ENCODE data around the gene CELSR1.

The CELSR1 gene

GRCh38 chr22:46513908-46514550 lies 23.4 kb downstream of the CELSR1 start:
- H3K27ac ChIP-seq = no peak overlapping the region
- H3K36me3 ChIP-seq = no peaks in the 10 kb centered on the region
- no peaks in the 10 kb centered on the region for H3K9me3 ChIP-seq
- peaks cover 14% of the 10 kb centered on the region for H3K27me3 ChIP-seq
- TF ChIP-seq CTCF (IDR thresholded peaks at IDR 0.05) = no peak
- H3K4me3 ChIP-seq (ENCODE audit: low read depth in 1 of 2, low read length in 1 of 2) = no peak overlapping the region
- no peaks in the 10 kb centered on the region for H3K4me1 ChIP-seq (ENCODE audit: control insufficient read depth in 1 of 2, insufficient read depth in 1 of 2, low read depth in 1 of 2, low read length in 1 of 2)

- Histone ChIP-seq H3K27me3 (peaks cover 14% of the 10 kb centered on the region), H3K4me1 (ENCODE audit: control insufficient read depth in 1 of 2, insufficient read depth in 1 of 2, low read depth in 1 of 2, low read length in 1 of 2) (no peaks in the 10 kb centered on the region), H3K9me3 (no peaks in the 10 kb centered on the region)
These were observed 24.7 kb downstream of the CELSR1 start for GRCh38 chr22:46512683-46513082.

GRCh38 chr22:46512039-46512370 lies 25.4 kb downstream of the CELSR1 start:
- no peaks in the 10 kb centered on the region for H3K4me1 ChIP-seq (ENCODE audit: control insufficient read depth in 1 of 2, insufficient read depth in 1 of 2, low read depth in 1 of 2, low read length in 1 of 2)
- no peak overlapping the region for H3K4me3 ChIP-seq (ENCODE audit: low read depth in 1 of 2, low read length in 1 of 2)
- no peak for TF ChIP-seq CTCF (IDR thresholded peaks at IDR 0.05)
- H3K27me3 ChIP-seq = peaks cover 14% of the 10 kb centered on the region
- no peaks in the 10 kb centered on the region for H3K9me3 ChIP-seq
- H3K36me3 ChIP-seq = no peaks in the 10 kb centered on the region
- H3K27ac ChIP-seq = no peak overlapping the region

More at GRCh38 chr22:46512683-46513082, 24.7 kb downstream of the CELSR1 start:
- H3K36me3 ChIP-seq = no peaks in the 10 kb centered on the region
- TF ChIP-seq CTCF (IDR thresholded peaks at IDR 0.05) = no peak
- H3K27ac ChIP-seq = no peak overlapping the region
- no peak overlapping the region for H3K4me3 ChIP-seq (ENCODE audit: low read depth in 1 of 2, low read length in 1 of 2)

GRCh38 chr22:46511151-46512038 lies 26.0 kb downstream of the CELSR1 start:
- H3K4me3 ChIP-seq (ENCODE audit: low read depth in 1 of 2, low read length in 1 of 2) = no peak overlapping the region
- H3K27ac ChIP-seq = no peak overlapping the region
- no peaks in the 10 kb centered on the region for H3K9me3 ChIP-seq
- no peaks in the 10 kb centered on the region for H3K4me1 ChIP-seq (ENCODE audit: control insufficient read depth in 1 of 2, insufficient read depth in 1 of 2, low read depth in 1 of 2, low read length in 1 of 2)
- no peaks in the 10 kb centered on the region for H3K36me3 ChIP-seq
- TF ChIP-seq CTCF (IDR thresholded peaks at IDR 0.05) = no peak
- H3K27me3 ChIP-seq = peaks cover 14% of the 10 kb centered on the region

GRCh38 chr22:46509416-46510089 lies 27.9 kb downstream of the CELSR1 start:
- Histone ChIP-seq H3K4me3 (ENCODE audit: low read depth in 1 of 2, low read length in 1 of 2) (no peak overlapping the region), H3K4me1 (ENCODE audit: control insufficient read depth in 1 of 2, insufficient read depth in 1 of 2, low read depth in 1 of 2, low read length in 1 of 2) (no peaks in the 10 kb centered on the region), H3K27ac (no peak overlapping the region), H3K27me3 (peaks cover 14% of the 10 kb centered on the region), H3K36me3 (no peaks in the 10 kb centered on the region), H3K9me3 (no peaks in the 10 kb centered on the region)
- no peak for TF ChIP-seq CTCF (IDR thresholded peaks at IDR 0.05)
